Stimulated activated CD4-positive, alpha-beta T cell treated with anti-CD3 and anti-CD28 coated beads, Interleukin-1b, Interleukin-23, amount 100 ng/mL, for 1 hour (primary cell): ENCODE measurements around the gene SLC9A9.

Experiments
- DNase-seq, 2 donors: peaks; one replicate each; pipeline ENCODE4 v3.0.0-alpha.2; 2020; ENCODE audit warnings: low read depth in 2 of 2

Gene SLC9A9

GRCh38 chr3:143247073-143247472 is 601.2 kb downstream of the SLC9A9 start:
- no peak for DNase-seq

DNA sequence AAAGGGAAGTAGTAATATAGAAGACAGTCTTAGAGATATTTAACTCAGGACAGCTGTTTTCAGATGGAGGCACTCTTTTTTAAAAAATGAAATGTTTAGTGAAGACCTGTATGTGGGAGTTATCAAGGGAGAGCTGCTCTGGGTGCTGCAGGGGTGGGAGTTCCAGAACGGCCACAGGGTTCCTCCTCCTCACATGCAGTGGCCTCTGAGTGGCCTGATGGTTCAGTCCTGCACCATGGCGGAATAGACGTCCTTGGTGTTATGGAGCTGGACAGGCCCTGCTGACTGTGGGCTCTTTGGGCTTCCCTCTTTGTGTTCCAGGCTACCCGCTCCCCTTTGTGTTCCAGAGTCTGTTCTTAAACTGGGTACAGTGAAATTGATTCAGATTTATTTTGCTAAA is 602.6 kb downstream of the SLC9A9 start:
- no peak for DNase-seq

DNA sequence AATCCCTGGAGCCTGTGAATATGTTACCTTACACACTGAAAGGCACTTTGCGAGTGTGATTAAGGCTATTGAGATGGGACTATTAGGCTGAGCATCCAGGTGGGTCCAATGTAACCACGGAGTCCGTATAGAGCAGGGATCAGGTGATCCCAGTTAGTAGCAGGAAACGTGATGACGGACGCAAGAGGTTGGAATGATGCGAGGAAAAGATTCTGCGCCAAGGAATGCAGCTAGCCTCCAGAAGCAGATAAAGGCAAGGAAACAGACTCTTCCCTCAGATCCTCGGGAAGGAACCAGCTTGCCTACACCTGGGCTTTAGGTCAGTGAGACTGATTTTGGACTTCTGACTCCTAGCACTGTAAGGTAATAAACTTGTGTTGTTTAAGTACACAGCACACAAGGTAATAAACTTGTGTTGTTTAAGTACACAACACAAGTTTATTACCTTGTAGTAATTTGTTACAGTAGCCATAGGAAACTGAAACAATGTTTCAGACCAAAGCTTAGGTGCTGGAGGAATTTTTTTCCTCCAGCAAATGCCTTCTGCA is 603.7 kb downstream of the SLC9A9 start:
- DNase-seq, result no peak

DNA sequence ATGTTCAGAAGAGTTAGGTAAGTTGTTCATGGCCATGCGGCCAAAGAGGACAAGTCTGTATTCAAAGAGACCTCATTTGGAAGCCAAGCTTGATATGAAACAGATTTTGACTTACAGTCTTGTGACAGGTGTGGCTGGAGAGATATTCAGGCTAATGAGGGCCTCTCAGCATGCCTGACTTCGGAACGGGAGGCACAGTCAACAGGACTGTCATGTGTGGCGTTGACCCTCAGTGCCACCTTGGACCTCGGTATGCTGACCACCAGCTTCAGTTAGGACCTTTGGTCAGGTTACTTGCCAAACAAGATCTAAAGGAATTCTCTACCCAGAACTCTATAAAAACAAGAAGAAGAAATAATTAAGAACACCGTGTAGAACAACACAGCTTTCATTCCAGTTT is 604.6 kb downstream of the SLC9A9 start:
- DNase-seq, result no peak

- no peak for DNase-seq
Observed at GRCh38 chr3:143242691-143243090, 605.6 kb downstream of the SLC9A9 start.

- DNase-seq, result no peak
Observed at GRCh38 chr3:143242101-143242500, 606.2 kb downstream of the SLC9A9 start.

GRCh38 chr3:143241481-143241951 is 606.8 kb downstream of the SLC9A9 start:
- DNase-seq, result no peak

DNA sequence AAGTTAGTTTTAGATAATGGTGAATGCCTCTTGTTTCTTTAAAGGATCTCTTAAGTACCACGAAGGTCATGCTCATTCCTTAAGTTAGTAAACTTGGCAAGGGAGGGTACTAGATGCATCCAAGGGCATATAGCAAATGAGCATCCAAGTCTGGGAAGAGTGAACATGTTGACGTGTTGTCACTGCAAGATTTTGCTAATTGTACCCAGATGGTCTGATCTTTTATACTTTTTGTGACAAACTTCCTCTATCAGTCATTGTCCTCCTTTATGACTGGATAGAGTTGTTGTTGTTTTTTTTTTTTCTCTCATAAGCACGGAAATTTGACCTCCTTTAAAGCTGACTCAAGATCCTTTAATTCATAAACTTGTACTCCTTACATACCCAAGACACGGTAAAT is 607.4 kb downstream of the SLC9A9 start:
- DNase-seq, result no peak

GRCh38 chr3:143239031-143239430 is 609.2 kb downstream of the SLC9A9 start:
- DNase-seq, result no peak

GRCh38 chr3:143237077-143237627 is 611.1 kb downstream of the SLC9A9 start:
- DNase-seq, result no peak

- no peak for DNase-seq
Observed at GRCh38 chr3:143236226-143236964, 611.9 kb downstream of the SLC9A9 start.

DNA sequence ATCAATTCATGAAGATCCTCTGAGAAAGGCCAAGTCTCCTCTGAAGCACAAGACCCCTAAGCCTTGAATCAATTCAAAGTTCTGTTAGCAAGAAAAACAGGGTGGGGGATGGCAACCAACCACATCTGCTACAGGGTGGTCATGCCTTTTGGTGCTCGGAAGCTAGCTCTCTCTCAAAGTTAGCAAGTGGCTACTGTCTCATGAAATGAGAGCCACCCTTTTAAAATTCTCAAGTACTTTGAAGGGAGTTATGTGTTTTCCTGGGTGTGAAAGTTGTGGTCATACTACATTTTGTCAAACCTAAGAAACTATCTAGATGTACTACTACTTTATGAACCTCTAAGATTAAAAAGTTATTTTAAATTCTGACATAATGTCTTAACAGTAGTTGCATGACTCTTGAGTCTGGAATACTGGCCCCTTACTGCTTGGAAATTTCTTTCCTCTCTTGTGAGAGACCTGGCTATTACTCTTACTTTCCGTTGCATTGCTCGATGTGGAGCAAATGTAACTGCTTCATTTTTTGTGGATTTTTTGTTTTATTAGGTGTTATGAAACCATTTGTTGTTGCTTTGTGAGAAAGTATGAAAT is 612.6 kb downstream of the SLC9A9 start:
- no peak for DNase-seq

DNA sequence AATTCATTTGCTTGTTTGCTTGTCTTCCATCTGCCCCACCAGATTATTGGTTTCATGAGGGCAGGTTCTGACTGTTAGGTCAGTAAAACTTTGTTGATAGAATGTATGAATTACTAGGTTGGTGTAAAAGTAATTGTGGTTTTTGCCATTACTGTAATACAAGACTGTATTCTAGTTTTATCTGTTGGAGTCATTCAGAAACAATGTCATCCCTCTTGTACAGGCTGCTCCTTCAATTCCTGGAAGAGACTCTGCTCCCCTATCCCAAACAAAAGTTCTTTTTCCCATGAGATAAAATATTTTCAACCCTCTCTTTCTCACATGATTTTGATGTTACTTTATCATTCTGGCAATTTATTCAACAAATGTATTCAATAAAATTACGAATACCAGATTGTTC is 613.7 kb downstream of the SLC9A9 start:
- no peak for DNase-seq

DNA sequence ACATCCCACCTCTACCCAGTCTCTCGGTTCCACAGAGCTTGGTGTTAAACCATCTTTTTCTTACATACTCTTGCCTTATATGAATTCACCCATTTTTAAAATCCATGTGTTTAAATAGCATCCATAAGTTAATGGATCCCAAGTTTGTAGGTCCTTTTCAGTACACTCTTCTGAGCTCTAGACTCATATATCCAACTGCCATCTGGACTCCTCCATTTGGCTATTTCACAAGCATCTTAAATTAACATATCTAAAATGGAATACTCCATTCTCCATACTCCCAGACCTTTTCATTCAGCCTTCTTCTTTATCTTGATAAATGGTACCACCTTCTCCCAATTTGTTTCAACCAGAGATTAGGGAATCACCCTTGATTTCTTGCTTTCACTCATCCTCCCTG is 615.3 kb downstream of the SLC9A9 start:
- DNase-seq, result no peak

GRCh38 chr3:143228405-143228804 is 619.9 kb downstream of the SLC9A9 start:
- DNase-seq, result no peak

DNA sequence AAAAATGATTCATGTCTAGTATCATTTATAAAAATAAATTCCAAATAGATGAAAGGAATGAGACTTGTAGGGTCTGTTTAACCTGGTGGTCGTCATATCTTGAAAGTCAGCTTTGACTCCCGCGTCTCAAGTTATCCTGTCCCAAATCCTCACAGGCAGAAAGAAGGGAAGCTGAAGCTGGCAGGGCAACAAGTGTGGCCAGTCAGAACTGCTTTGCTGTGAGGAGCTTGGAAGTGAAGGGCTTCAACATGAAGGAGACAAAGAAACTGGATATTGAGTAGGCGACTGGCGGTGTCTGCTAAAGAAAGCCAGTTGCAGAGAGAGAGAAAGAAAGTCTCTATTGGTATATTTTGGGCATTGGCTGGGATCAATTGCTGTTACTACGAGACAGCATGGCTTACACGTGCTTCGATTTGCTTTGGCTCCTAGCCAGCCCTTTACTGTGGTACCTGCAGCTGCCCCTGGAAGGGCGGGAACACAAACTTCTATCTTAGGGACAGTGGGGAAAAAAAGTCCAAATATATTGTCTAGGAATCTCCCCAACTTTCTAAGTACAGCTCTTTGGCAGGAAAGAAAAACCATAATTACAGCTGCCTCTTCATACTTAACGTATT is 621.5 kb downstream of the SLC9A9 start:
- DNase-seq, result no peak

GRCh38 chr3:143224716-143225115 is 623.6 kb downstream of the SLC9A9 start:
- no peak for DNase-seq

DNA sequence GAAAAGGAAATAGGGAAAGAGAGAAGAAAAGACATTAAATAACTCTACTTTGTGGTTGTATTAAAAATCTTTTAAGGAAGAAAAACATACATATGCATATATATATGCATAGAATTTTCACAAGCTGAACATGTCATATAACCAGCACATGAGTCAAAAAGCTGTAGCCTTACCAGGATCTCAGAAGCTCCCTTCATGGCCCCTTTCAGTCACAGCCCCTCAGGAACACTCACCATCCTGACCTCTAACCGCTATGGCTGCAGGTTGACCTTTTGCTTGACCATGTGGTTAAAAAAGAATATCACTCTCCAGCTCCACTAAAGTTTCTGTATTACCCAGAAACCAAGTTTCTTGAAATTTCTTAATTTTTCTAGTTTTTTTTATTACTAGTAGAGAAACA is 625.3 kb downstream of the SLC9A9 start:
- DNase-seq, result no peak

DNA sequence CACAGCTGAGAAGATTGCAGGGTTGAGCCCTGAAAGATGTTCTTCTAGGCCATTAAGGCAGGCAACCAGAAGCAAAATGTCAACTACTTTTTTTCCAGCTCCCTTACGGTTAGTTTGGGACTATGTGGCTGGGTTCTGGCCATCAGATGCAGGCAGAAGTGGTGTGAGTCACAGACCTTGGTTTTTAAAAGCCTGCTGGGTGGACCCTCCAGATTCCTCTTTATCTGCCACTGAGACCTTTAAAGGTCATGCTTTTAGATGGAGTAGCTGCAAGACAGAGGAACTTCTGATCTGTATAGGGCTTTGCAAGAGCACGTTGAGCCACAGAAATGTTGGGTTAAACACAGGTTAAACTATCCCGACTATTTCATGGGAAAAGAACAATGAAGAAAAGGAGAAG is 625.8 kb downstream of the SLC9A9 start:
- DNase-seq, result no peak

DNA sequence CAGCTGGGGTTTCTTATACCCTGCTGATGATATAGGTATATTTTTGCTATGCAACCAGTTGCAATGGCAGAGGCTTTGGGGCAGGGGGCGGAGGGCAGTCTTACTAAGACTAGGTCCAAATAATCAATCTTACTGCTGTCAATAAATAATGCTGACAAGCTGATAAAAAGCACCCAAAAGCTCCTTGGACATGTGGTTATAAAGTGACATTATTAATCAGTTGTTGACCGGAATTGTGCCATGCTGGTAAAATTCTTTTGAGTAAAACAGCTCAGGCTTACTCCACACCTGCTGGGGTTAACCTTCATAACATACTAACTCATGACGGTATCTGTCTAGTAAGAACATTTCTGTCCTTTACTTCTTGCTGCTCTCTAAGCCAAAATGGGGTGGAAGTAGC is 626.8 kb downstream of the SLC9A9 start:
- DNase-seq, result no peak

DNA sequence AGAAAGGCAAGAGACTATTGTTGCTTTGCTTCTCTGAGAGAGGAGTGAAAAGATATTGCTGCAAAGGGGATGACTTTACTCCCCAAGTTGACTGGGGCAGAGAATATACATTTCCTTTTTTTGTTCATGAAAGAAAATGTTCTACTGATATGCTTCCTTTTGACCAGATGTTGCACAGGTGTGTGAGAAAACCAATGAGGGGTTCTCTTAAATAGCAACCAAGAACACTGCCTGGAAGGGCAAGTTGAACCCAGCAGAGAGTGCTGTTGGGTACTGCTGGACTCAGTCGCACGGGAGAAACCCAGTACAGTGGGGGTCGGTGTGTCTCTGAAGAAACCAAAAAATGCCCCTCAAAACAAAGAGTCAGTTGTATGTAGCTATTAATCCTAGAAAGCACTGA is 627.5 kb downstream of the SLC9A9 start:
- DNase-seq, result no peak

- no peak for DNase-seq
Observed at GRCh38 chr3:143218166-143218835, 630.0 kb downstream of the SLC9A9 start.
